Nephron progenitor cell (in vitro differentiated cells): ENCODE measurements around the gene C1QL3.

ENCODE experiments used
- DNase-seq: peaks from one replicate; pipeline ENCODE4 v3.0.0; 2021
- H3K27ac Mint-ChIP-seq: 2 replicates; pipeline ENCODE4 v1.8.0; 2021; ENCODE audit warnings: mild to moderate bottlenecking, moderate library complexity, mixed read lengths
- H3K27me3 Mint-ChIP-seq: 2 replicates; pipeline ENCODE4 v1.8.0; 2021; ENCODE audit warnings: mild to moderate bottlenecking, low read depth, mixed read lengths; ENCODE audit not compliant: poor library complexity
- H3K36me3 Mint-ChIP-seq: 2 replicates; pipeline ENCODE4 v1.8.0; 2021; ENCODE audit warnings: low read depth, mixed read lengths
- H3K4me1 Mint-ChIP-seq: 2 replicates; pipeline ENCODE4 v1.8.0; 2021; ENCODE audit warnings: mixed read lengths
- H3K4me3 Mint-ChIP-seq: 2 replicates; pipeline ENCODE4 v1.8.0; 2021; ENCODE audit warnings: mild to moderate bottlenecking, moderate library complexity, mixed read lengths
- H3K9me3 Mint-ChIP-seq: 2 replicates; pipeline ENCODE4 v1.8.0; 2021; ENCODE audit warnings: mild to moderate bottlenecking, moderate library complexity, mixed read lengths
- TF ChIP-seq, protein P1 (sequence below): fragments of 200-600 bp; sonication (generic); IDR thresholded peaks from 2 replicates; pipeline ENCODE4 v1.5.0; 2021; ENCODE audit warnings: antibody characterized with exemption

C1QL3 gene

DNA sequence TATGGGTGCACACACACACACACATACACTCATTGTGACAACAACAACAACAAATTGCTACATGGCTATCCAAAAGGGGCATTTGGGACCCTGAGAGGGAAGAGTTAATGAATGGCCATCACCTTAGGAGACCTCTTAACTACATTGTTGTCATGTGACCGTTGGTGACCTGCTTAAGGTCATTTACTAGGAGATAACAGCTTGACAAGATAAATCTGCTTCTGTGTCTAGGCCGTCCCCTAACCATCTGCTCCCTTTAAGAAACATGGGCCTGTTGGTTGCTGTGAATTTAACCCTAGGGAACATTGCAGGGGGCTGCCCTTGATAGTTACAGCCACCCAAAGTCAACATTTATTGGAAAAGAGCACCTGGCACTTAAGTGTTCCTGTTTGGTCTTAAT lies 29.7 kb downstream of the C1QL3 start:
- peaks cover 25% of the 10 kb centered on the region for H3K4me1 Mint-ChIP-seq
- H3K27ac Mint-ChIP-seq: no peak overlapping the region
- no peak overlapping the region for H3K4me3 Mint-ChIP-seq
- no peak for DNase-seq
- no peaks in the 10 kb centered on the region for H3K27me3 Mint-ChIP-seq
- H3K36me3 Mint-ChIP-seq: peaks cover 9% of the 10 kb centered on the region
- TF ChIP-seq, protein P1, sequence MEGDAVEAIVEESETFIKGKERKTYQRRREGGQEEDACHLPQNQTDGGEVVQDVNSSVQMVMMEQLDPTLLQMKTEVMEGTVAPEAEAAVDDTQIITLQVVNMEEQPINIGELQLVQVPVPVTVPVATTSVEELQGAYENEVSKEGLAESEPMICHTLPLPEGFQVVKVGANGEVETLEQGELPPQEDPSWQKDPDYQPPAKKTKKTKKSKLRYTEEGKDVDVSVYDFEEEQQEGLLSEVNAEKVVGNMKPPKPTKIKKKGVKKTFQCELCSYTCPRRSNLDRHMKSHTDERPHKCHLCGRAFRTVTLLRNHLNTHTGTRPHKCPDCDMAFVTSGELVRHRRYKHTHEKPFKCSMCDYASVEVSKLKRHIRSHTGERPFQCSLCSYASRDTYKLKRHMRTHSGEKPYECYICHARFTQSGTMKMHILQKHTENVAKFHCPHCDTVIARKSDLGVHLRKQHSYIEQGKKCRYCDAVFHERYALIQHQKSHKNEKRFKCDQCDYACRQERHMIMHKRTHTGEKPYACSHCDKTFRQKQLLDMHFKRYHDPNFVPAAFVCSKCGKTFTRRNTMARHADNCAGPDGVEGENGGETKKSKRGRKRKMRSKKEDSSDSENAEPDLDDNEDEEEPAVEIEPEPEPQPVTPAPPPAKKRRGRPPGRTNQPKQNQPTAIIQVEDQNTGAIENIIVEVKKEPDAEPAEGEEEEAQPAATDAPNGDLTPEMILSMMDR: no peak
- no peaks in the 10 kb centered on the region for H3K9me3 Mint-ChIP-seq

DNA sequence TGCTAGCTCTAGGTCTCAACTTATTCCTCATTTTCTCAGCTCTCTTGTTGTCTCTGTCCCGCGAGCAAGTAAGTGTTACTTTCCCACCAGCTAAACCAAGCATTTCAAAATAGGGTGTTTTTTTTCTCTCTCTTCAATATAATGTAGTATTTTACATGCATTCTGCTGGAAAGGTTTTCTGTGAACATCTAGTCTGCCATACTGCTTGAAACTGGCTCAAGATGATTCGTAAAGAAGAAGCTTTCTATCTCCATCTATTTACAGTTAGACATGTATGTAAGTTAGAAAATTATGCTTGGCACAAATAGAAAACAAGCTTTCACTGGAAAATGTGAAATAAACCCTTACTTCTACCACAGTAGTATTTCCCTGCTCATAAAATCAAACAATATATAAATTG lies 31.2 kb downstream of the C1QL3 start:
- no peak overlapping the region for H3K4me3 Mint-ChIP-seq
- DNase-seq: no peak
- H3K27me3 Mint-ChIP-seq: no peaks in the 10 kb centered on the region

DNA sequence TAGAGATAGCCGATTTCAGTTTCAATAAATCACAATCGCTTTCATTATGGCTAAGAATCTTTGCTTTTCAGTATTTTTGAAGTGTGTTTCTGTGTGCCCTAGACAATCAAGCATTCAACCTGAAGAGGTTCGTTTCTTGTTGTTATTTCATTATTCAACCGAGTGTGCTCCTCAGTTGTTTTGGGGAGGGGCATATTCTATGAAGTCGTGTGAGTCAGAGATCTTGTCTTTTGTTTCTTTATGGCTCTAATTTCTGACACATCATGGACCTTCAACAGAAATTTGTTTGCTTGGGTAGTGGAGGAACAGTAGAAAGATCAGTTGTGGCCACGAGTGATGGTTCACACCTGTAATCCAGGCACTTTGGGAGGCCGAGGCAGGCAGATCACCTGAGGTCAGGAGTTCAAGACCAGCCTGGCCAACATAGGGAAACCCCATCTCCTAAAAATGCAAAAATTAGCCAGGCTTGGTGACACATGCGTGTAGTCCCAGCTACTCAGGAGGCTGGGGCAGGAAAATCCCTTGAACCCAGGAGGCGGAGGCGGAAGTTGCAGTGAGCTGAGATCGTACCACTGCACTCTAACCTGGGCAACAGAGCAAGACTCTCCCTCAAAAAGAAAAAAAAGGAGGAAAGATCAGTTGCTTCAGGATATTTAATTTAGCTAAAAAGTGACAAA lies 38.3 kb downstream of the C1QL3 start:
- no peaks in the 10 kb centered on the region for H3K27me3 Mint-ChIP-seq
- H3K36me3 Mint-ChIP-seq: peaks cover 12% of the 10 kb centered on the region
- H3K4me3 Mint-ChIP-seq: no peak overlapping the region
- DNase-seq: no peak
- no peak overlapping the region for H3K27ac Mint-ChIP-seq
- no peaks in the 10 kb centered on the region for H3K9me3 Mint-ChIP-seq
- TF ChIP-seq, protein P1: no peak
- H3K4me1 Mint-ChIP-seq: peaks cover 9% of the 10 kb centered on the region

More for the DNA sequence above, 31.2 kb downstream of the C1QL3 start:
- Mint-ChIP-seq H3K36me3 (peaks cover 15% of the 10 kb centered on the region), H3K27ac (no peak overlapping the region), H3K4me1 (peaks cover 25% of the 10 kb centered on the region), H3K9me3 (no peaks in the 10 kb centered on the region)
- TF ChIP-seq, protein P1: no peak

DNA sequence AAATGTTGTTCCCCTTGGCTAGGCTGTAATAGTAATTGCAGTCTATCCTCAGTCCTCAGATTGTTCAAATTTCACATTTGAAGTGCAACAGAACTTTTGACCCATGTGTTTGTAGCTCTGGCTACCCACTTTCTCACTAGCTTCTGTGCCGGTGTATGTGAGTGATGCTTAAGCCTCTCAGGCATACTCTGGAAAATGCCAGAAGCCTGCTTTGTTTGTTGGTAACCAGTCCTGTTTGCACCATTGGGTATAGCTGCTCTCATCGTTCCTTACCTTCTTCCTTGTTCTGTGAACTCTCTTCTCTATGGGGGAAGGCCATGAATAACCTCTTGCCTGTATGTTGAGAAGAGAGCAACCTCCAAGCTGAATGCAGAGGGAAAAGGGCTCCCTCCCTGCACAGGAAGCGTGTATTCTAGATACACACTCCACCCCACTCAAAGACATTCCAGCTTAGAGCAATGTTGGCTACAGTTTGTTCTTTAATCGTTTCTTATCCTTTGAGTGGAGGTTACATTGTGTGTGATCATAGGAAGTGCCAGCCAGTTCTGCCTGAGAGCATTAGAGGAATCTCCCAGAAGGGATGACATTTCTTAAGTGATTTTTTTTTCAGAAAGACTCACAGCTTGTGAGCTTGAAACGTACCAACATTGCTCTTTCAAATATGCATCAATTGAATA lies 40.5 kb downstream of the C1QL3 start:
- TF ChIP-seq, protein P1: no peak
- H3K4me1 Mint-ChIP-seq: peaks cover 9% of the 10 kb centered on the region
- H3K36me3 Mint-ChIP-seq: peaks cover 5% of the 10 kb centered on the region
- no peak for DNase-seq
- H3K27ac Mint-ChIP-seq: peak overlapping the region; percentile 52
- no peaks in the 10 kb centered on the region for H3K9me3 Mint-ChIP-seq
- no peaks in the 10 kb centered on the region for H3K27me3 Mint-ChIP-seq
- no peak overlapping the region for H3K4me3 Mint-ChIP-seq

DNA sequence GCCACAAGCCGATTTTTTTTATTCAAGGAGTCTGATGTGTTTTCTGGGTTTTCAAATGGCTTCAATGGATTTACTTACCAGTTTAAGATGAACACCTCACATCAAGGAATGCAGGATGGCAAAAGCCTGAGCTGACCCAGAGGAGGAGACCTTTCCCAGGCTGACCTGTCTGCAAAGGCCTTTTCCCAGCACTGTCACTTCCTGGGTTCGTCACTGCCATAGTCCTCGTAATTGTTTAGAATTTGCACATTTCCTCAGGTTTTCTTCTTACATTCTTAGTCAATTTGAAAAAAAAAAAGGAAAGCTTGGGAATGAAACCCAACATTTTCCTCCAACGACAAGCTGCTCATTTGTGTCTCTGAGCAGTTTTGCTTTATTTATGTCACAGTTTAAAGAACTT lies 42.9 kb downstream of the C1QL3 start:
- no peak overlapping the region for H3K4me3 Mint-ChIP-seq
- H3K27me3 Mint-ChIP-seq: no peaks in the 10 kb centered on the region
- H3K27ac Mint-ChIP-seq: no peak overlapping the region
- no peaks in the 10 kb centered on the region for H3K36me3 Mint-ChIP-seq
- H3K4me1 Mint-ChIP-seq: peaks cover 9% of the 10 kb centered on the region
- TF ChIP-seq, protein P1: no peak
- H3K9me3 Mint-ChIP-seq: no peaks in the 10 kb centered on the region
- DNase-seq: no peak

DNA sequence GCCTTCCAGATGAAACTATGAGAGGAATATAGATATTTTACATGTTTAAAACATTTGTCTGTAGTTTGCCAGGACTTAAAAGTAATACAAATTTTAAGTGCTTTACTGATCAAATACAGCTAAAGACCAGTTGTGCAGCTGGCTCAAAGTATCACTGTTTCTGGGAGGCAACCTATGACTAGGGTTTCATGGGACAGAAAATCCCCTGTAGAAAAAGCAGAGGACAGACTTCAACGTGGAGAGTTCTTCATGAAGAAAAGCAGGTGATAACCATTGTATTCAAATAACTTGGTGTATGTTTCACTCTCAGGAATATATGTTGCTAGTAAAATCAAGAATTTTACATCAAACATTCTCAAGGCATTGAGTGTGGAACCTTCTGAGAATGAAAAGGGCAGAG lies 43.9 kb downstream of the C1QL3 start:
- Mint-ChIP-seq H3K27ac (no peak overlapping the region), H3K27me3 (no peaks in the 10 kb centered on the region), H3K4me3 (no peak overlapping the region), H3K9me3 (no peaks in the 10 kb centered on the region), H3K36me3 (no peaks in the 10 kb centered on the region), H3K4me1 (peaks cover 9% of the 10 kb centered on the region)
- no peak for DNase-seq
- TF ChIP-seq, protein P1: no peak
